Neural cell (in vitro differentiated cells): ENCODE data around the gene KIFC1.

Experiments used
- CTCF ChIP-seq: fragments of 450-650 bp; IDR thresholded peaks from 2 replicates; pipeline ENCODE4 v1.5.1; 2014; ENCODE audit warnings: antibody characterized with exemption, mild to moderate bottlenecking, moderate library complexity; ENCODE audit not compliant: poor library complexity, severe bottlenecking
- EZH2 ChIP-seq: fragments of 200-600, 300-800 bp; shearing (Covaris generic), sonication (generic); IDR thresholded peaks from 2 replicates; pipeline ENCODE4 v1.6.1; 2014; ENCODE audit warnings: antibody characterized with exemption, low read length, borderline replicate concordance, mild to moderate bottlenecking; ENCODE audit not compliant: insufficient read depth, poor library complexity, severe bottlenecking

DNA sequence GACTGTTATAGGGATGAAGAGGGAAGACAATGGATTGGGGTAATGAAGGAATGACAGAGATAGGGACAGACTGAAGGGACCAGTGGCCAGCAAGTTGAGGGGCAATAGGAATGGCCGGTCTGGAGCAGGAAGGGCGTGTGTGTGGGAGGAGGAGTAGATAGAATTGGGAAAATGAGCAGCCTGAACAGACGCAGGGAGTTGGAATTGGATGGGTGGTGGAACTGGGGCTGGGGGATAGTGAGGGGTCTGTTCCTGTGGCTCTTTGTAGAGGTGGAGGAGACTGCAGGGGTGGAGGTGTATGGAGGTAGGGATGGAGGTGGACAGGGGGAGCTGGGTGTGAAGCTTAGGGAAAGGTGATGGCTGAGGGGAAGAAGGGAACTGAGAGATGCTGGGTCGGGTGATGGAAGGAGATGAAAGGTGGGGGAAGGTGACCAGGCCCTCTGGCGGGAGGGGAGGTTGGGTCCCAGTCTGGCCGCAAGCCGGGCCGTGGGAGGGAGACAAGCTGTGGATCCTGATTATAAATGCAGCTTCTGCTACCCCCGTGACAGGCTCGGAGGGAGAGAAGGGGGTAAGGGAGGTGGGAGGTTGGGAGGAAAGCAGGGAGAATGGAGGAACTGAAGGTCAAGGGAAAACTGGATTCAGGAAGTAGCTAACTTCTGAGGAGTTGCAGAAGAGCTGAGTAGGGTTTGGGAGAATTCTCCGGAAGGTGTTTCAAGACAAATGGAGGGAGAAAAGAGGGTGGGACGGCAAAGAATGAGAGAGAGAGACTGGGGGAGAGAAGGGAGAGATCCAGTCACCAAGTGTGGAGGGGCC lies 33.4 kb downstream of the KIFC1 start:
- TF ChIP-seq CTCF (no peak), EZH2 (no peak)
